Stimulated activated CD8-positive, alpha-beta memory T cell treated with anti-CD3 and anti-CD28 coated beads, Interleukin-2, amount 100 ng/mL, for 1 hour (primary cell): Measurements from ENCODE around the gene SDC1.
"Not testable (repeated sequence)": the region's sequence is repeated elsewhere in the genome, so short reads cannot be mapped to it uniquely, and the experiment has no call there.

Source experiments
- DNase-seq, 2 donors: peaks; one replicate each; pipeline ENCODE4 v3.0.0-alpha.2; 2020; ENCODE audit warnings: low read depth in 2 of 2

Gene SDC1, protein sequence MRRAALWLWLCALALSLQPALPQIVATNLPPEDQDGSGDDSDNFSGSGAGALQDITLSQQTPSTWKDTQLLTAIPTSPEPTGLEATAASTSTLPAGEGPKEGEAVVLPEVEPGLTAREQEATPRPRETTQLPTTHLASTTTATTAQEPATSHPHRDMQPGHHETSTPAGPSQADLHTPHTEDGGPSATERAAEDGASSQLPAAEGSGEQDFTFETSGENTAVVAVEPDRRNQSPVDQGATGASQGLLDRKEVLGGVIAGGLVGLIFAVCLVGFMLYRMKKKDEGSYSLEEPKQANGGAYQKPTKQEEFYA

DNA sequence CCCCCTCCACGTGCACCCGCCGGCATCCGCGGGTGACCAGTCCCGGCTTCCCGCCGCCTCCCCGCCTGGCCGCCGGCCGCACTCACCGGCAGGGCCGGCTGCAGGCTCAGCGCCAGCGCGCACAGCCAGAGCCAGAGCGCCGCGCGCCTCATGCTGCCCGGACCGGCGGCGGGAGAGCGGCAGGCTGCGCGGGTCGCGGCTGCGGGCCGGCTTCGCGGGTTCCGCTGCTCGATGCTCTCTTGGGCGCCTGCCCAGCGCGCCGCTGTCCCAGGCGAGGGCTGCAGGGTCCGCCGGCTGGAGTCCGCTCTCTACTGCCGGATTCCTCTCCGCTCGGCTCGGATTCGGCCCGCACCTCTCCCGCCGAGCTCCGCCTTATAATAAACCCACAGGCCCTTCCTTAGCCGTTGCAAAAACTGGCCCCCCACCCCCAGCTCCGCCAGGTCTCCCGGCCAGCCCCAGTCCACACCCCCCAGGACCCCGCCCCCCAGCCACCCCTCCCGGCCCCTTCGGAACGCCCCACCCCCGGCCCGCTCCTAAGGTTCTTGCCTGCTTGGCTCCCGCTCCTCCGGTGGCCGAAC, at the start of gene SDC1:
Gene SDC1, minus strand, starts transcription at position 415 of the 578 bp plus-strand sequence. Its CDS starts 263 bp downstream, at position 152.
- no peak for DNase-seq

DNA sequence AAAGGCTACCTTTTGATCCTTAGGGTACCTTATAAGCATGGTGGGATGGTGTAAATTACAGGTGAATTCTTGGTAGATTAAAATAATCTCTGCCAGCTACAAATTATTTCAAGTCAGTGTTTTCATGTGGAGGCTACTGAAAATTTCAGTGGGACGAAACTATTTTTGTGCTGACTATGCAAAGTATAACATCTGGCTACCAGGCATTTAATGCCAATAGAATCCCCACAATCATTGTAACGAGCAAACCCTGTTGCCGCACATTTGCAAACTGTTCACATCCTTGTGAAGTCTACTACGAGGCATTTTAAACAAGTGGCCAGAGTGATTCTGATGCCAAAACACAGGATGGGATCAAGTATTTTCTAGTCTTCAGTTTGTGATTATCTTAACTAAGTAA, 48.1 kb upstream of the SDC1 start:
- DNase-seq: no peak

DNA sequence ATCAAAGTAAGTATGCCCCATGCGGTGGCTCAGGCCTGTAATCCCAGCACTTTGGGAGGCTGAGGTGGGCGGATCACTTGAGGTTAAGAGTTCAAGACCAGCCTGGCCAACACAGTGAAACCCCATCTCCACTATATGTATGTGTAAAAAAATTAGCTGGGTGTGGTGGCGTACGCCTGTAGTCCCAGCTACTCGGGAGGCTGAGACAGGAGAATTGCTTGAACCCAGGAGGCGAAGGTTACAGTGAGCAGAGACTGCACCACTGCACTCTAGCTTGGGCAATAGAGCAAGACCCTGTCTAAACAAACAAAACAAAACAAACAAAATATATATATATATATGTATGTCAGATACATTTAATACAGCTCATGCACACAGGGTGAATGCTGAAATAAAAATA, 43.4 kb upstream of the SDC1 start:
- not testable (repeated sequence) for DNase-seq

DNA sequence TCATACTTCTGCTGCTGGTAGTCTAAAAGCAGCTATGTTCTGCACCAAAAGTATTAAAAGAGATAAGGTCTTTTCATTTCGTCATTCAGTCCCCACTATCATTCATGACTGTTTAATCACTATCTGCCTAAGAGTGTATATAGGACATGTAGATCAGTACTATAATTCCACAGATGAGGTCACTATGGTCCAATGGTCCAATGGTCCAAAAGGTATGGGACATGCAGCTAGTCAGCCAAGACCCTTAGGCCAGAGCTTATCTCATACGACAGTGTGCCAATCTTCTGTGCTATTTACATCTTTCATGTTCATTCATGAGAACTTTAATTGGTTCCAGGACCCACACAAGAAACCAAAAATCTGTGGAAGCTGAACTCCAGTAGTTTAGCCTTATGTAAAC, 42.6 kb upstream of the SDC1 start:
- DNase-seq: no peak

DNA sequence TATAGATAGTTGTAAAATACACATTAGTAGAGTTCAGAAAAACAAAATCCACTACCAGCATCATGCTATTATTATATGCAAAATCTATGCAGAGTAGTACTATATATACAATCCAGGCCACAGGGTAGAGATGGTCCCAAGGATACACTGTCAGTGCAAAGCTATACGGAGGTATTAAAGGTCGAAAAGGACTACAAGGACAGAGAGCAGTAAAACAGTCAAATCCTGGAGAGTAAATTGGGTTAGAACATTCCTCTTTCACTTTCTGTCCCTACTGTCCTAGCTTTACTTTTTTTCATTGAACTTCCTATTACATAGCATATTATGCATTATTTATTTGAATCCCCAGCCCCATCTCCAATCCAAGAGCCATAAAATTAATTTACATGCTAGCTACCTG, 39.7 kb upstream of the SDC1 start:
- DNase-seq: no peak

DNA sequence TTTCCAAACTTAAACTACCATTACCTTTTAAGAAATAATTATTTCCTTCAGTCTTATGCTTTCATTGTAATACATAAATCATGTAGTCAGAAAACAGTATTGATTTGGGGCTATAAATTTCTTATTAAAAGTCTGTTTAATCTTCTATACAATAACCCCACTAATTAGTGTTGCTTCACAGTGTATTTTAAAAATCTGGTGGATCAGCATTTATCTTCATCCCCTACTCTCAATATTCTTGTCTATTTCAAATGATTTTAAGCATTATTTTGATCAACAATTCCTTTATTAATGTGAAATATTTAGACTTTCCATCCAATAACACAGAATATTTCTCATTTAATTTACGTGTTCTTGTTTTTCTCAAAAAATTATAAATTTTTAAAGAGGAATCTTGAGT, 32.5 kb upstream of the SDC1 start:
- no peak for DNase-seq

DNA sequence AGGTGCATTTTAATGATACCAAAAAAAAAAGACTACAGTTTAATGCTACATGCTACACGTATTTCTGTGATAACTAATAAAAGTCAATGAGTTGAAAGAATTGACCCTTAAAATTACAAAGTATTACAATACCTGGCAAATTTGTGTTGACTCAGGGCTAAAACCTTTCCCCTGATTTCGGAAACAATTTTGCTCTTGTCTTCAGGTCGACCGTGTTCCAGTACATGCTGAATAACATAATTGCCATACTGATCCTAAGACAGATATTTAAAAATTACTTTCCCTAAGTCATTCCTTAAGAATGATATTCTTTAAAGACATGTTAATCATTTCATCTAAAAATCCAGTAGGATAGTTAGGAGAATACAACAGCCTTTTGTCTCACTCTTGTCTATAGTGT, 29.8 kb upstream of the SDC1 start:
- no peak for DNase-seq

DNA sequence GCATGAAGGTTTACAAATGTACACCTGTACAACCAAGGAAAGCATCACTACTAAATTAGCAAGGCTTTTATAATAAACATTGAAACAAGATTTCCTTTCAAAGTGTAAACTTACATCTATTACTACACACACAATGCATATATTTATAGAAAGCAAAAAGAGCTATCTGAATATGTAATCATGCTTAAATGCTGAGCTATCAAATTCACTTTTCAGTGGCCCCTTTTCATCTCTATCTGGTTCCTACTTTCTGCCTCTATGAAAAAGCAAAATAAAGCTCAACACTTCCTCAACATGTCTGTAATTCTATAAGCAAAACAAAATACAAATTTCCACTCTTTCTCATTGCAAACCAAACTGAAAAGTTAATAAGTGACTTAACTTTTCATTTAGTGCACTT, 25.5 kb upstream of the SDC1 start:
- DNase-seq: no peak

DNA sequence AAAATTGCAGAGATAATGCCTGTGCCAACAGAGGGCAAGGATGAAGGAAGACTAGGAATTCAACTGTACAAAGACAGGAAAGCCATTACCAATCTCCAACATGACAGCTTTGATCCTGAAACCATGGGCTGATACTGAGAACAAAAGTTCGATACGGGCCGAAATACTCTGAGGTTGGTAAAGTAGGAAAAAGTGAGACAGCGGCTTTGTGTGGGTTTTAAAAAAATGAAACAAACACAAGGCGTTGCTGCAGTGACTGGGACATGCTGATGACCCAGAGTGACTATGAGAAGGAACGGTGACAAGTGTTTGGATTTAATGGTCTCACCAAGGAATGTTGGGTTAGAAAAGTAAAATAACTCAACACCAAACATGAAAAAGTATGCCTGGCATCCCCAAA, 24.2 kb upstream of the SDC1 start:
- DNase-seq: no peak

DNA sequence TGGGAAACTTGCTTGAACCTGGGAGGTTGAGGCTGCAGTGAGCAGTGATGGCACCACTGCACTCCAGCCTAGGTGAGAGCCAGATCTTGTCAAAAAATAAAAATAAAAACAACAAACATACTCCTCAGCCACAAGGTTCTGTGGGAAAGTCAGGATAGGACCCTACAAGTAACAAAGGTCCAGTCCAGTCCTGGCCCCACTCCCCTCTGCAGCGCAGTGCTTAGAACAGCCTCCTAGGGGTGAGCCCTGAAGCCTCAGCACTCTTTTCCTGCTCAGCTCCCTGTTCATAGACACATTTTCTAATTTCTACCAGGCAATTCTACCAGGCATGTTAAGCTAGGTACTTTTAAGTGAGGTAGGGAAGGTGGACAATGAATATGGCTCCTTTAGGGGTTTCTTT, 22.2 kb upstream of the SDC1 start:
- DNase-seq: no peak

DNA sequence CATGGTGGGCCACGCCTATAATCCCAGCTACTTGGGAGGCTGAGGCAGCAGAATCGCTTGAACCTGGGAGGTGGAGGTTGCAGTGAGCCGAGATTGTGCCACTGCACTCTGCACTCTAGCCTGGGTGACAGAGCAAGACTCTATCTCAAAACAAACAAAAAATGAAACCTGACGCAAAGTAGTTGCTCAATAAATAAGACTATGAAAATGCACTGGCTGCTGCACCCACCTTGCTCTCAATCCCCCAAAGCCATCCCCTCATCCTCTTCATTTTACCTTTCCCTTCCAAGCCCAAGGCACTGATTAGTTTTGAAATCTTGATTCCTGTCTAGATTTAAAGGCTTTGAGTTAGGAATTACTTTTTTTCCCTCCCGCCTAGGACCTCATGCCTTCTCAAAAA, 18.7 kb upstream of the SDC1 start:
- DNase-seq: not testable (repeated sequence)

DNA sequence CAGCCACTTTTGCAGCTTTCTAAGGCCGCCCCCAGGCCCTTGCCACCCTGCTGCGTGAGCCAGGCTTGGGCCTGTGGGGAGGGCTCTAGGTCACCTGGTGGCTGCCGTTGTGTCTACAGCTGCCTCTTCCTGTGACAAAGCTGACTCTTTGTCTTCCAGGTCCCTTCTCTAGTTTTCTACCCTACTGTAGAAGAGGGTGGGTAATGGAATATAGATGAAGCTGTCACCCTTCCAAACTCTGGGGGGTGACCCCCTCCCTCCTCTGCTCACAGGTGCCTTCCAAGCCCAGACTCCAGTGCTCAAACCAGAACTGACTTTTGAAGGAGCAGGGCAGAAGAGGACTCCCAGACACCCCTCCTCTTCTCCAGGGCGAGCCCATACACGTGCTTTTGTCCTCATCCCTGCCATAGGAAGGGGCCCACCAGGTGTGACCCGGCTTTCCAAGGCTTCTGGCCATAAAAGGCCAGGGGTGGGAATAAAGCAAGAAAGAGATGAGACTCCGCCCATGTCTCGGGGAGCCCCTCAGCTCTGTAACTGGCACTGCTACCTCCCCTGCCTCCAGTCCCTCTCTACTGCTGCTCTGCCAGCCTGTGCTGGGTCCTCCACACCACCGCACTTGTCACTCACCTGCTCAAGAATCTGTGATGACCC, 17.9 kb upstream of the SDC1 start:
- DNase-seq: no peak

DNA sequence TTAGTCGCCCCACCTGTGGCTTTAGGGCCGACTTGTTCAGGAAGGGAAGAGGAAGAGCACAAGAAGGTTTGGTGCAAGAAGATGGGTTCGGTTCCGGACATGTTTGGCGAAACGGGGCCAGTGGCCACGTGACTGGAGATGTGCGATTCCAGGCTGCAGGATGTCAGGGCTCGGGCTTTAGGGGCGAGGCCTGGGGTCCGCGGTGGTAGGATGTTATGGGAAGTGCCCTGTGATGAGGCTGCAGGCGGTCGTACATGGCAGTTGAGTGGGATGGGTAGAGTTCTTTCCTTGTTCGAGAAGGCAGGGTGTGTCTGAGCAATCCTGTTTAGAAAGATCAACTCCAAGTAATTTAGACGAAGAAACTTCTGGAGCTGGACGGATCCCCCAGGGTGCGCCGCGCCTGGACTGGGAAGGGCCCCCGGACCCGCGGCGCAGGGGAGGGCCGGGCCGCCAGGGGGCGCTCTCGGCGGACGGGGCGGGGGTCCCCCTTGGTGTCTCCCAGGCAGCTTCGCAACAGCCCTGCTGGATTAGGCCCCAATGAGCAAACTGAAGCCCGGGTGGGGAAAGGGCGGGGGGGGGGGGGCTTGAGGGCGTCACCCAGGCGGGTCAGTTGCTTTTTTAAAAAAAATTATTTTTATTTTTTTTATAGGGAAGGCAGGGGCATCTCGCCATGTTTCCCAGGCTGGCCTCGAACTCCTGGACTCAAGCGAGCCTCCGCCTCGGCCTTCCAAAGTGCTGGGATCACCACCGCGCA, 17.2 kb upstream of the SDC1 start:
- DNase-seq: no peak

DNA sequence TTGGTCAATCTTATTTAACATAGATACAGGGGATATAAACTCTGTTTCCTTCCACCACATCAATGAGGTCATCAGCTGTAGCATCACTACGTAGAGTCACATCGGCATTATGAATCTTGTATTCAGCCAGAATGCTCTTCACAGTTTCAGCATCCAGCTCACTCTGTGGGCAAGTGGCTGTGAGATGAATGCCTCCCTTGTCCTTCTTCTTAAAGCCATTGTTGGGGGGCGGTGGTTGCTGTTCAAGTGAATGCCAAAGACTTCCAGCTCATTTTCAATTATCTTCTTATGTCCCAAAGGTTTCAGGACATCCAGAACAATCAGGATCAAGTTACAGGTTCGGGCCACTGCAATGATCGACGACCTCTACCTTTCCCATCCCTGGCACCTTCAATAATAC, 15.4 kb upstream of the SDC1 start:
- not testable (repeated sequence) for DNase-seq

DNA sequence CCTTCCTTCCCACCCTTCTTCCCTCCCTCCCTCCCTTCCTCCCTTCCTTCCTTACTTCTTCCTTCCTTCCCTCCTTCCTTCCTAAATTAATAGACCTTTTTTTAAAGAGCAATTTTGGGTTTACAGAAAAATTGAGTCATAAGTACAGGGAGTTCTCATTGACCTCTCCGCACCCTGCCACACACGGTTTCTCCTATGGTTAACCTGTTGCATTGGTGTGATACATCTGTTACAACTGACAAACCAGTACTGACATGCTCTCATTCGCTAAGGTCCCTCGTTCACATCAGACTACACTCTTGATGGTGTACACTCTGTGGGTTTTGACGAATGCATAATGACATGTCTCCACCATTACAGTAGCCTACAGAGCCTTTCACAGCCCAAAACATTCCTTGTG, 11.6 kb upstream of the SDC1 start:
- no peak for DNase-seq

DNA sequence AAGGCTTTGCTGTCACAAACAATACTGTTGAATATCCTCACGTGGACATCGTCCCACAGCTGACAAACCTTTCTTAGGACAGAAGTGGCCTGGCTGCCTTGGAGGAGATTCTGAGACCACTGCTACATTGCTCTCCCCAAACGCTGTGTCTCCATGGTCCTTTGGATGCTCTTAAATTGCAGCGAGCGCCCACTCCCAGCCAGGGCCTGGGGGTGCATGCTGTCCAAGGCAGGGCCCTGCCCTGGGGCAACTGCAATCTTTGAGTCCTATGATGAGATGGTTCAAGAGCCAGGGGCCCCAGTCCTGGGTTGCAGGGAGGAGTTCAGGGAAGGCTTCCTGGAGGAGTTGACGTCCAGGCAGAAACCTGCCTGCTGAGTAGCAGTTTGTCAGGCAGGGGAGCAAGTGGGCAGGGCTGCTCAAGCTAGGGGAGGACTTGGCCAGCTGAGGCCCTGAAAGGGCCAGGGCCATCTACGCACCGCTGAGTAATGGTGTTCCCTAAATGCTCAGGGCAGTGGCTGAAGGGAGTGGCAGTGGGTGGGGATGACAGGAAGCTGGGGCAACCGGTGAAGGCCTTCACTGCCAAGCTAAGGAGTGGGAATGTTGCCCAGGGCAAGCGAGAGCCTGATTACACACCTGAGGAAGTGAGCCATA, 10.8 kb upstream of the SDC1 start:
- no peak for DNase-seq

DNA sequence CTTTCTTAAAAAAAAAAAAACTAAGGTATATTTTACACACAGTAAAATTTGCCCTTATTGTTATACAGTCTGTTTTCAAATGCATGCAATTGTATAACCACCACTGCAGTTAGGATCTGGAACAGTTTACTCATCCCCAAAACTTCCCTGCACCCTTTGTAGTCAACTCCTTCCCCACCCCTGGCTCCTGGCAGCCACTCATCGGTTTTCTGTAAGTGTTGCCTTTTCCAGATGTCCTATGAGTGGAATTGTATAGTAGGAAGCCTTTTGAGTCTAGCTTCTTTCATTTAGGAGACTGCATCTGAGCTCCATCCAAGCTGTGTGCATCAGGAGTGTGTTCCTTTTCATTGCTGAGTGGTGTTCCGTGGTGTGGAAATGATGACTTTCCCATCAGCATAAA, 9.7 kb upstream of the SDC1 start:
- DNase-seq: not testable (repeated sequence)

DNA sequence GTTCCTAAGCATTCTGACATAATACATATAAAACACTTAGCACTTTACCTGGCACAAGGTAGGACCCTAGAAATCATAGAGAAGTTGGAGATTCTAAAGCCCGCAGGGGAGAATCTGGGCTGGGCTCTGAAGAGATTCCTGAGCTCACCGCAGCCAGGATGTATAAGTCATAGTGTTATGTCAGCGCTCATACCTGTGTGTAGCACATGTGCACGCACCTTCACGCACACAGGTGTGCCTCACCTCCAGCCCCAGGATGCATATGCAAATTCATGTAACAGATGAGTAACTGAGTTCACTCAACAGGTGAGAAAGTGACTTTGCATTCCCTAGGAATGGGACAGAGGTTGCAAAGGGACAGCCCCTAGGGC, 7.9 kb upstream of the SDC1 start:
- DNase-seq: no peak

DNA sequence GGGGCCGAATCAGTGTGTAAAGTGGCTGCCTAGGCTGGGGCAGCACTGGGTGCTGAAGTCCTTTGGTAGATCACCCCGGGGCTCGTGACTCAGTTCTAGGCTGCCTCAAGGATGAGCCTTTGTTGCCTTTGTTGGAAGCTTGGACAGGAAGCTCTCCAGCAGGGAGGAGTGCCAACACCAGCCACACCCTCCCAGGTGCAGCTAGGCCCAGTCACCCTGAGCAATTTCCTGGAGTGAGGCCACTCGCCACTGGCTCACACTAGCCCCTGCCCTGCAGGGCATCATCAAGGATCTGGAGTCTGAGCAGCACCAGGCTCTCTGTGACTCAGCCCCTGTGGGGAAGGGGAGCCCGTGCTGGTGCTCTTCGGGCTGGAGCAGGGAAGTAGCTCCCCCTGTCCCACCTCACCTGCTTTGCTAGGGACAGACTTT, 6.7 kb upstream of the SDC1 start:
- DNase-seq: no peak

DNA sequence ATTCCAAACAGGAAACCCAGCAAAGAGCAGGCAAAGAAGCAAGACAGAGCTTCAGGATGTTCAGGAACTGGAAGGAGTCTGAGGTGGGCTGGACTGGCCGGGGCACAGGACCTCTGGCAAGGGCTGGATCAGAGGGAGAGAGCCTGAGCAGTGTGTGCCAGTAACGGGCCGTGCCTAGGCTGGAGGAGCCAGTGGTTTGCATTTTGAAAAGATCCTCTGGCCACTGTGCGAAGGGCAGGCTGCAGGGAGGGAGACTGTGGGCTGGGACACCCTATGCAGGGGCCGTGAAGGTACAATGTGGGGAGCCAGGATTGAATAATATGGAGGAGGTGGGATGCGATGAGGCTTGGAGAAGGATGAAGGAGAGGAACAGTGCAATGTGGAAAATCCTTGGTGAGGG, 6.2 kb upstream of the SDC1 start:
- no peak for DNase-seq

DNA sequence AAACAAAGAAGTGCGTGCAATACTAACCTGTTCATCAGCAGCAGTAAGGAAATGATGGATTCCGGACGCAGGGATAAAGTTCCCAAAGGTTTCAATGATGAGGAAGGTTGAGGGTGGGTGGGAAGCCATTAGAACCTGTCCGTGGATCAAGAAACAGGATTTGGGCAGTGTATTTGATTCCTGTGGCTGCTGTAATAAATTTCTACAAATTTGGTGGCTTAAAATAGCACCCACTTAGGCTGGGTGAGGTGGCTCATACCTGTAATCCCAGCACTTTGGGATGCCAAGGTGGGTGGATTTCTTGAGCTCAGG, 5.1 kb upstream of the SDC1 start:
- no peak for DNase-seq
